OCI-LY7 (cell line): ENCODE data around the gene EML2. TPM values are rescaled to one million over a fixed set of nuclear protein-coding genes. Genes with fewer than 3 reads are reported as not detected.
"Not testable (repeated sequence)": the region's sequence is repeated elsewhere in the genome, so short reads cannot be mapped to it uniquely, and the experiment has no call there.

Source experiments
- BruUV-seq: library from RNA; stranded (reverse); fragments of 400-500 nt; replicated peaks from 2 replicates; lab custom pipeline; 2021; lab: Mats Ljungman, UMichigan
- CTCF ChIA-PET: fragments of 300-600 bp; sonication (Branson Sonifier 250); formaldehyde crosslinking; loops from one replicate; lab custom pipeline; 2022; ENCODE audit warnings: antibody characterized with exemption; ENCODE audit not compliant: unreplicated experiment; lab: Charles Lee
- POLR2A ChIA-PET: fragments of 300-600 bp; sonication (Branson Sonifier 250); formaldehyde crosslinking; loops from one replicate; lab custom pipeline; 2022; ENCODE audit warnings: antibody characterized with exemption; lab: Charles Lee
- DNase-seq: peaks from one replicate; pipeline ENCODE4 v3.0.0-alpha.2; 2015; ENCODE audit warnings: low spot score
- H2AFZ ChIP-seq: fragments of 200-600 bp; sonication (generic), shearing (Covaris generic); 2 replicates; pipeline ENCODE4 v1.6.1; 2014; ENCODE audit warnings: mild to moderate bottlenecking, antibody characterized with exemption, low read length, moderate library complexity
- H3K27ac ChIP-seq: fragments of 200-600 bp; sonication (generic); 2 replicates; pipeline ENCODE4 v1.5.1; 2014; ENCODE audit warnings: mixed run types, low read depth, mild to moderate bottlenecking, moderate library complexity, low read length, inconsistent platforms; ENCODE audit not compliant: poor library complexity, severe bottlenecking
- H3K36me3 ChIP-seq: fragments of 200-600 bp; sonication (generic); 2 replicates; pipeline ENCODE4 v1.6.1; 2014; ENCODE audit warnings: mild to moderate bottlenecking, antibody characterized with exemption, low read length, moderate library complexity, mixed read lengths; ENCODE audit not compliant: insufficient read depth
- H3K4me1 ChIP-seq: fragments of 200-600 bp; sonication (generic); 2 replicates; pipeline ENCODE4 v1.5.1; 2014; ENCODE audit warnings: mild to moderate bottlenecking, low read length; ENCODE audit not compliant: insufficient read depth, poor library complexity, severe bottlenecking
- H3K4me2 ChIP-seq: fragments of 200-600 bp; sonication (generic); 2 replicates; pipeline ENCODE4 v1.6.1; 2014; ENCODE audit warnings: mild to moderate bottlenecking, low read length
- H3K4me3 ChIP-seq: fragments of 200-600 bp; sonication (generic); 2 replicates; pipeline ENCODE4 v1.5.1; 2014; ENCODE audit warnings: mild to moderate bottlenecking, low read depth, low read length; ENCODE audit not compliant: poor library complexity, severe bottlenecking
- H3K79me2 ChIP-seq: fragments of 200-600 bp; sonication (generic); 2 replicates; pipeline ENCODE4 v1.6.1; 2016; ENCODE audit warnings: low read depth, mild to moderate bottlenecking, low read length, moderate library complexity, mixed read lengths; ENCODE audit not compliant: insufficient read depth
- H3K9me2 ChIP-seq: fragments of 200-600 bp; sonication (generic); 2 replicates; pipeline ENCODE4 v1.6.1; 2016; ENCODE audit warnings: mild to moderate bottlenecking, low read length, mixed read lengths; ENCODE audit not compliant: insufficient read depth
- H3K9me3 ChIP-seq: fragments of 200-600 bp; sonication (generic); 2 replicates; pipeline ENCODE4 v1.6.1; 2014; ENCODE audit warnings: mild to moderate bottlenecking, mixed run types, low read length, mixed read lengths
- H4K20me1 ChIP-seq: fragments of 200-600 bp; sonication (generic); 2 replicates; pipeline ENCODE4 v1.6.1; 2014; ENCODE audit warnings: mild to moderate bottlenecking, antibody characterized with exemption, low read length, moderate library complexity, mixed read lengths; ENCODE audit not compliant: insufficient read depth
- EZH2phosphoT487 ChIP-seq: fragments of 200-600 bp; sonication (generic); IDR thresholded peaks from 2 replicates; pipeline ENCODE4 v1.6.1; 2018; ENCODE audit warnings: low read depth, borderline replicate concordance, mild to moderate bottlenecking, mixed run types, antibody characterized with exemption, low read length, moderate library complexity, mixed read lengths
- intact Hi-C: fragments of 100-400 bp; cut with micrococcal nuclease; formaldehyde crosslinking; loops from one replicate; pipeline ENCODE4 v1.10.0; 2022; ENCODE audit not compliant: unreplicated experiment
- total RNA-seq, 2 experiments: library from RNA; depleted of rRNA in 1 of 2; stranded (reverse); fragments of >200 nt in 1 of 2; shearing (Covaris generic) in 1 of 2; gene quantifications; 2 replicates each; pipeline ENCODE4 v1.2.3, GENCODE V29; 2014 to 2022
- TF ChIP-seq, protein P1 (sequence below): fragments of 200-600 bp; sonication (generic); conservative IDR thresholded peaks from 2 replicates; pipeline ENCODE4 v1.5.1; 2014; ENCODE audit warnings: mild to moderate bottlenecking, antibody characterized with exemption, low read length, moderate library complexity, mixed read lengths

Gene EML2
- total RNA-seq, 2 experiments from 2014 or later: 26.1 to 47.5 TPM

DNA sequence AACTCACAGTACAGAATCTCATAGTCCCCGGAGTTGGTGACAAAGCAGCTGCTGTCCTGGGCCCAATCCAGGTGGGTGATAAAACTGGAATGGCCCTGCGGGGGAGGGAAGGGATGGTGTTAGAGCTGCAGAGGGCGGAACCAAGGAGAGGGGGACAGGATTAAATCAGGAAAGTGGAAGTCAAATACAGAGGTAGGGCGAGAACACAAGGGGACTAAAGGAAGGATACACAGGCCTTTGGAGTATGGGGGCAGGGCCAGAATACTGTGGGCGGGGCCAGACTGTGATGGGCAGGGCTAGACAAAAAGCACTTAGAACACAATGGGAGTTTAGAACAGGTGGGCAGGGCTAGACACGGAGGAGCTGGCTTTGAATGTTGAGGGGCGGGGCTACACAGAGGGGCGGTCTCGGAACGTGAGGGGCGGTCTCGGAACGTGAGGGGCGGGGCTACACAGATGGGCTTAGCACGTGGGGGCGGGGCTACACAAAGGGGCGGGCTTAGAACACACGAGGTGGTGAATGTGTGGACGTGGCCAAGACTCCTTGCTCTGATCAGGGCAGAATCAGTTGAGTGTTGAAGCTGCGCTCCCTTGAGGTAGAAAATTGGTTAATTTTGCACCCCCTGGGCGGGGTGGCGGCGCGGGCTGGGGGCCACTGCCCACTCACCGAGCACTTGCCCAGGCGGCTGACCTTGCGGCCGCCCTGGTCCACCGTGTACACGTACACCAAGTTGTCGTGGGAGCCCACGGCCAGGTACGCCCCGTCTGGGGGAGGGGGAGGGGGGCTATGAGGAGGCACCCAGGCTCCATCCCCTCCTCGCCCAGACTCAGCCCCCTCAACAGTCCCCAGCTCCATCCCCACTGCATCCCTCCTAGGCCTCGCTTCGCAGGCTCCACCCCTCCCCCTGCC, 23.1 kb downstream of the EML2 start:
- H3K4me2 ChIP-seq: peak overlapping the region; percentile 19; the same call in 1 of the 2 replicates
- CTCF ChIA-PET: interaction anchor here (0.6 to 1.0 kb wide), 4 partner anchors 25 to 525 kb away, joined by 3 to 4 read pairs (median 3); no protein-coding TSS in a partner anchor
- DNase-seq: peak; percentile 96
- TF ChIP-seq, protein P1, sequence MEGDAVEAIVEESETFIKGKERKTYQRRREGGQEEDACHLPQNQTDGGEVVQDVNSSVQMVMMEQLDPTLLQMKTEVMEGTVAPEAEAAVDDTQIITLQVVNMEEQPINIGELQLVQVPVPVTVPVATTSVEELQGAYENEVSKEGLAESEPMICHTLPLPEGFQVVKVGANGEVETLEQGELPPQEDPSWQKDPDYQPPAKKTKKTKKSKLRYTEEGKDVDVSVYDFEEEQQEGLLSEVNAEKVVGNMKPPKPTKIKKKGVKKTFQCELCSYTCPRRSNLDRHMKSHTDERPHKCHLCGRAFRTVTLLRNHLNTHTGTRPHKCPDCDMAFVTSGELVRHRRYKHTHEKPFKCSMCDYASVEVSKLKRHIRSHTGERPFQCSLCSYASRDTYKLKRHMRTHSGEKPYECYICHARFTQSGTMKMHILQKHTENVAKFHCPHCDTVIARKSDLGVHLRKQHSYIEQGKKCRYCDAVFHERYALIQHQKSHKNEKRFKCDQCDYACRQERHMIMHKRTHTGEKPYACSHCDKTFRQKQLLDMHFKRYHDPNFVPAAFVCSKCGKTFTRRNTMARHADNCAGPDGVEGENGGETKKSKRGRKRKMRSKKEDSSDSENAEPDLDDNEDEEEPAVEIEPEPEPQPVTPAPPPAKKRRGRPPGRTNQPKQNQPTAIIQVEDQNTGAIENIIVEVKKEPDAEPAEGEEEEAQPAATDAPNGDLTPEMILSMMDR: no peak
- TF ChIP-seq EZH2phosphoT487: no peak
- peaks cover 10% of the 10 kb centered on the region for H3K4me1 ChIP-seq
- peak overlapping the region; percentile 29; the same call in 1 of the 2 replicates for H2AFZ ChIP-seq
- H3K9me3 ChIP-seq: no peaks in the 10 kb centered on the region
- no peaks in the 10 kb centered on the region for H4K20me1 ChIP-seq
- no TSS peak for BruUV-seq
- intact Hi-C loops: loop anchor here (1.0 kb wide), 1 partner anchor 16 kb away; no protein-coding TSS in a partner anchor
- no peak overlapping the region for H3K27ac ChIP-seq
- no peak overlapping the region for H3K4me3 ChIP-seq
- no peaks in the 10 kb centered on the region for H3K79me2 ChIP-seq
- H3K9me2 ChIP-seq: no peaks in the 10 kb centered on the region
- peaks cover 29% of the 10 kb centered on the region for H3K36me3 ChIP-seq
- POLR2A ChIA-PET: interaction anchor here (0.7 kb wide), 1 partner anchor 562 kb away, joined by 3 read pairs; no protein-coding TSS in a partner anchor

DNA sequence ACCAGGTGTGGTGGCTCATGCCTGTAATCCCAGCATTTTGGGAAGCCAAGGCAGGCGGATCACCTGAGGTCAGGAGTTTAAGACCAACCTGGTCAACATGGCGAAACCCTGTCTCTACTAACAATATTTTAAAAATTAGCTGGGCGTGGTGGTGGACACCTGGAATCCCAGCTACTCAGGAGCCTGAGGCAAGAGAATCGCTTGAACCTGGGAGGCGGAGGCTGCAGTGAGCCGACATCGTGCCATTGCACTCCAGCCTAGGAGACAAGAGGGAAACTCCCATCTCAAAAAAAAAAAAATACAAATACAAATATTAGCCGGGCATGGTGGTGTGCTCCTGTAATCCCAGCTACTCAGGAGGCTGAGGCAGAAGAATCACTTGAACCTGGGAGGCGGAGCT, 24.1 kb downstream of the EML2 start:
- CTCF ChIA-PET: interaction anchor here (0.7 kb wide), 1 partner anchor 119 kb away, joined by 3 read pairs; no protein-coding TSS in a partner anchor
- BruUV-seq: not testable (repeated sequence)

GRCh38 chr19:45613926-45614725, 25.1 kb downstream of the EML2 start:
- Histone ChIP-seq H4K20me1 (no peaks in the 10 kb centered on the region), H3K27ac (no peak overlapping the region), H3K79me2 (no peaks in the 10 kb centered on the region), H3K4me1 (peaks cover 10% of the 10 kb centered on the region), H2AFZ (no peak overlapping the region), H3K4me2 (no peak overlapping the region), H3K4me3 (no peak overlapping the region), H3K36me3 (peaks cover 36% of the 10 kb centered on the region), H3K9me2 (no peaks in the 10 kb centered on the region), H3K9me3 (peaks cover 1% of the 10 kb centered on the region; the same call in 1 of the 2 replicates)
- no peak for DNase-seq
- CTCF ChIA-PET: interaction anchor here (0.7 kb wide), 1 partner anchor 118 kb away, joined by 3 read pairs; no protein-coding TSS in a partner anchor
- intact Hi-C loops: no loop called here
- POLR2A ChIA-PET: interaction anchor here (0.5 kb wide), 1 partner anchor 78 kb away, joined by 5 read pairs; no protein-coding TSS in a partner anchor
- TF ChIP-seq, protein P1: no peak
- no peak for TF ChIP-seq EZH2phosphoT487
- no TSS peak for BruUV-seq

More for the DNA sequence above, 24.1 kb downstream of the EML2 start:
- peaks cover 35% of the 10 kb centered on the region for H3K36me3 ChIP-seq
- H3K9me3 ChIP-seq, H4K20me1 ChIP-seq, H3K4me2 ChIP-seq, H2AFZ ChIP-seq, DNase-seq, H3K9me2 ChIP-seq, H3K4me1 ChIP-seq, intact Hi-C loops, H3K27ac ChIP-seq, H3K79me2 ChIP-seq, H3K4me3 ChIP-seq: not testable (repeated sequence)
- POLR2A ChIA-PET: interaction anchor here (0.5 kb wide), 1 partner anchor 79 kb away, joined by 5 read pairs; no protein-coding TSS in a partner anchor
